ELR (cell line): ENCODE measurements around the gene PYGL.
"Not testable (repeated sequence)": the region's sequence is repeated elsewhere in the genome, so short reads cannot be mapped to it uniquely, and the experiment has no call there.

Source experiments
- DNase-seq: peaks from one replicate; pipeline ENCODE4 v3.0.0-alpha.2; 2015; ENCODE audit warnings: low read depth

The PYGL gene

GRCh38 chr14:50943943-50944646, at the start of gene PYGL:
Gene PYGL (minus strand): TSS chr14:50944483. CDS start chr14:50944403, 80 bp downstream.
- peak; percentile 82 for DNase-seq

- no peak for DNase-seq
Measured at GRCh38 chr14:50985859-50986331, 41.6 kb upstream of the PYGL start.

GRCh38 chr14:50985124-50985858, 41.0 kb upstream of the PYGL start:
- no peak for DNase-seq

- no peak for DNase-seq
Measured at GRCh38 chr14:50984036-50984710, 39.9 kb upstream of the PYGL start.

- no peak for DNase-seq
Measured at GRCh38 chr14:50979941-50980850, 35.9 kb upstream of the PYGL start.

GRCh38 chr14:50978888-50979287, 34.6 kb upstream of the PYGL start:
- no peak for DNase-seq

- no peak for DNase-seq
Measured at GRCh38 chr14:50978529-50978871, 34.2 kb upstream of the PYGL start.

GRCh38 chr14:50977863-50978528, 33.7 kb upstream of the PYGL start:
- no peak for DNase-seq

- DNase-seq: no peak
Measured at GRCh38 chr14:50974118-50974517, 29.8 kb upstream of the PYGL start.

GRCh38 chr14:50972734-50973133, 28.5 kb upstream of the PYGL start:
- no peak for DNase-seq

GRCh38 chr14:50970886-50971781, 26.9 kb upstream of the PYGL start:
- DNase-seq: no peak

- no peak for DNase-seq
Measured at GRCh38 chr14:50967790-50968189, 23.5 kb upstream of the PYGL start.

GRCh38 chr14:50967103-50967502, 22.8 kb upstream of the PYGL start:
- DNase-seq: no peak

GRCh38 chr14:50964683-50965390, 20.6 kb upstream of the PYGL start:
- DNase-seq: peak; percentile 67

- DNase-seq: no peak
Measured at GRCh38 chr14:50963919-50964318, 19.6 kb upstream of the PYGL start.

GRCh38 chr14:50961605-50962221, 17.4 kb upstream of the PYGL start:
- DNase-seq: peak; percentile 91

GRCh38 chr14:50957296-50957695, 13.0 kb upstream of the PYGL start:
- DNase-seq: peak; percentile 50

GRCh38 chr14:50956421-50956820, 12.1 kb upstream of the PYGL start:
- DNase-seq: not testable (repeated sequence)

- peak; percentile 98 for DNase-seq
Measured at GRCh38 chr14:50955373-50956043, 11.2 kb upstream of the PYGL start.
